ENCODE data around the gene MCCC2.
A peak's percentile ranks its signal among the peaks of the same experiment; 100 is the strongest.

The MCCC2 gene

DNA sequence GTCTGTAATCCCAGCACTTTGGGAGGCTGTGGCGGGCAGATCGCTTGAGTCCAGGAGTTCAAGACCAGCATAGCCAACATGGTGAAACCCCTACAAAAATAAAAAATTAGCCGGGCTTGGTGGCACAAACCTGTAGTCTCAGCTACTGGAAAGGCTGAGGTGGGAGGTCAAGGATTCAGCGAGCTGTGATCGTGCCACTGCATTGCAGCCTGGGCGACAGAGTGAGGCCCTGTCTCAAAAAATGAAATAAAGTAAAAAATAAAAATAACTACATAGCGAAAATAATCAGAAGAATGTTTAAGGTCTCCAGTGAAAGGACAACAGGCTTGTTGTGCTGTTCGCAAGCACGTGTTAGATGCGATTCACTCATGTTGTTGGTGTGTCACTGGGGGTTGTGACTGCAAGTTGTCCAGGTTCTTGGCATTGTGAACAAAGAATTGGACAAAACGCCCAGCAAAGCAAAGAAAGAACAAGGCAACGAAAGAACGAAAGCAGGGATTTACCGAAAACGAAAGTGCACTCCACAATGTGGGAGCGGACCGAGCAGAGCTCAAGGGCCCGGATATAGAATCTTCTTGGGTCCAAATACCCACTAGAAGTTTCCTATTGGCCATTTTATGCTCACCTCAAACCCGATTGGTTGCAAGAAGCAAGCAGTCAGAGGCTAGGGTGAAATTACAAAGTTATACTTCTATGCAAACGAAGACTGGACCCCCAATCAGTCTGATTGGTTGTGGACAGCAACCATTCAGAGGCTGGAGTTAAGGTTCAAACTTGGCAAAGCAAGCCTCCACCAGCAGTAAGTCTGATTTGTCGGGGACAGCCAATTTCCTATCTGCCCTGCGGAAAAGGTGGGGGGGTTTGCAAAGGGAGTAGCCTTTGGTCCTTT lies 844 bp upstream of the MCCC2 start:
- no peak for DNase-seq (ENCODE audit: extremely low spot score)
- TF ChIP-seq, protein P1, sequence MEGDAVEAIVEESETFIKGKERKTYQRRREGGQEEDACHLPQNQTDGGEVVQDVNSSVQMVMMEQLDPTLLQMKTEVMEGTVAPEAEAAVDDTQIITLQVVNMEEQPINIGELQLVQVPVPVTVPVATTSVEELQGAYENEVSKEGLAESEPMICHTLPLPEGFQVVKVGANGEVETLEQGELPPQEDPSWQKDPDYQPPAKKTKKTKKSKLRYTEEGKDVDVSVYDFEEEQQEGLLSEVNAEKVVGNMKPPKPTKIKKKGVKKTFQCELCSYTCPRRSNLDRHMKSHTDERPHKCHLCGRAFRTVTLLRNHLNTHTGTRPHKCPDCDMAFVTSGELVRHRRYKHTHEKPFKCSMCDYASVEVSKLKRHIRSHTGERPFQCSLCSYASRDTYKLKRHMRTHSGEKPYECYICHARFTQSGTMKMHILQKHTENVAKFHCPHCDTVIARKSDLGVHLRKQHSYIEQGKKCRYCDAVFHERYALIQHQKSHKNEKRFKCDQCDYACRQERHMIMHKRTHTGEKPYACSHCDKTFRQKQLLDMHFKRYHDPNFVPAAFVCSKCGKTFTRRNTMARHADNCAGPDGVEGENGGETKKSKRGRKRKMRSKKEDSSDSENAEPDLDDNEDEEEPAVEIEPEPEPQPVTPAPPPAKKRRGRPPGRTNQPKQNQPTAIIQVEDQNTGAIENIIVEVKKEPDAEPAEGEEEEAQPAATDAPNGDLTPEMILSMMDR (IDR thresholded peaks at IDR 0.05; ENCODE audit: control extremely low read depth, extremely low read depth, low read depth, missing control alignments) = no peak
- POLR2A ChIA-PET = interaction anchor here (0.9 to 1.4 kb wide), 2 partner anchors 15 kb away, joined by 3 to 6 read pairs; no protein-coding TSS in a partner anchor
- CTCF ChIA-PET = interaction anchor here (1.4 to 7.1 kb wide), 3 partner anchors 14 to 110 kb away, joined by 6 to 72 read pairs (median 20); no protein-coding TSS in a partner anchor

DNA sequence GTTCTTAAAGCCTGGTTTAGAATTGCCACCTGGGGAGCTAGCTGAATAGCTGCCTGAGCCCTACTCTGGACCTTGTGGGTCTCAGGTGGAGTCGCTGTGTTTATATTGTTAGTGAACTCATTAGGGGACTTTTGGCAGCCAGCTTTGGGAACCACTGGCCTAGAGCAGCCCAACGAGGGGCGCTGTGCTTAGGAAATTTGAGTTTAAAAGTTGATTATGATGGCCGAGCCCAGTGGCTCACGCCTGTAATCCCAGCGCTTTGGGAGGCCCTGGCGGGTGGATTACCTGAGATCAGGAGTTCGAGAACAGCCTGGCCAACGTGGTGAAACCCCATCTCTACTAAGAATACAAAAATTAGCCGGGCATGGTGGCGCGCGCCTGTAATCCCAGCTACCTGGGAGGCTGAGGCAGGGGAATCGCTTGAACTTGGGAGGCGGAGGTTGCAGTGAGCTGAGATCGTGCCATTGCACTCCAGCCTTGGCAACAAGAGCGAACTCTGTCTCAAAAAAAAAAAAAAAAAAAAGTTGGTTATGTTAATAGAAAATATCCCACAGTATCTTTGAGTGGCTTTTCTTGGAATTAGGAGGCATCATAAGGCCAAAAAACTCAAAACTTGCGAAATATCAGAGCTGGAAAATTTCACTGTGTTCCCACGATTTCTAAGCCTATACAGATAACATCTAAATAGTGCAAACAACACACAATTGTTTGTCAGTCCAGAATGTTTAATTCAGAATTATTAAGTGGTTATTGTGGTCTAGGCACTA lies 809 bp downstream of the MCCC2 start:
- POLR2A ChIA-PET = interaction anchor here (1.4 kb wide), 1 partner anchor 13 kb away, joined by 6 read pairs; no protein-coding TSS in a partner anchor
- CTCF ChIA-PET = interaction anchor here (1.1 to 7.1 kb wide), 4 partner anchors 10 to 721 kb away, joined by 3 to 72 read pairs (median 4); no protein-coding TSS in a partner anchor
- DNase-seq (ENCODE audit: extremely low spot score) = peak; percentile 33
- TF ChIP-seq, protein P1 (IDR thresholded peaks at IDR 0.05; ENCODE audit: control extremely low read depth, extremely low read depth, low read depth, missing control alignments) = peak; percentile 23

DNA sequence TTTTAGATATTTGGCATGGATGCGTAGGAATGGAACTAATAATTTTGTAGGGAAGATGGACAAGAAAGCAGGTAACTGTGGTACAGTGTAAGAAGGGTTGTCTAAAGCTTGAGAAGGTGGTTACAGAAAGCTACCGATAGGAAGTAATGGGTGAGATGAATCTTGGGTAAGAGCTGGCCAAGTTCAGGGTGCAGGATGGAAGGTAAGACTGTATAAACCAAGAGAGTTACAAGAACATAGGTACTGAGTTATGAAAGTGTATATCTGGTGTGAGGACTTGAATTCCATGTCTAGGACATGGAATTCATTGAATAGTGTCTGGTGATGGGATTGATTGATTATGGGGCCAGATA lies 1.4 kb downstream of the MCCC2 start:
- DNase-seq (ENCODE audit: extremely low spot score) = no peak
- POLR2A ChIA-PET = no interaction called here
- TF ChIP-seq, protein P1 (IDR thresholded peaks at IDR 0.05; ENCODE audit: control extremely low read depth, extremely low read depth, low read depth, missing control alignments) = no peak
- CTCF ChIA-PET = interaction anchor here (1.3 to 7.1 kb wide), 2 partner anchors 9 to 12 kb away, joined by 3 to 72 read pairs; no protein-coding TSS in a partner anchor

DNA sequence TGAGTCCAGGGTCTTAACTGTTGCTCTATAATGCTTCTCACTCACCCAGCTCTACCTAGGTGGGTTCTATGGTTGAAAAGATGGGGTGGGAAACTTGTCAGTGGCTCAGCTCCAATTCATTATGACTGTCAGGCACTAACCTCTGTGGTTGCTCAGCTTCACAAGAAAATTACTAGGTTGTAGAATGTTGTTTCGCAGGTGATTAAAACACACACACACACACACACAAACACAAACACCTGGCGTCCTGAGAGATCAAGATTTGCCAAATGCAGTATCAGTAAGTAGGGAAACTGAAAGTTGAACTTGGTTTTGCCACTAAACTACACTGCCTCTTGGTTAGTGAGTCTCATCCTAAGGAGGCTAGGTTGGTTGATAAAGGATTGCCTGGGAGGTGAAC lies 2.8 kb downstream of the MCCC2 start:
- POLR2A ChIA-PET = no interaction called here
- CTCF ChIA-PET = interaction anchor here (7.1 kb wide), 1 partner anchor 11 kb away, joined by 72 read pairs; no protein-coding TSS in a partner anchor
- DNase-seq (ENCODE audit: extremely low spot score) = peak; percentile 29
- TF ChIP-seq, protein P1 (IDR thresholded peaks at IDR 0.05; ENCODE audit: control extremely low read depth, extremely low read depth, low read depth, missing control alignments) = no peak

DNA sequence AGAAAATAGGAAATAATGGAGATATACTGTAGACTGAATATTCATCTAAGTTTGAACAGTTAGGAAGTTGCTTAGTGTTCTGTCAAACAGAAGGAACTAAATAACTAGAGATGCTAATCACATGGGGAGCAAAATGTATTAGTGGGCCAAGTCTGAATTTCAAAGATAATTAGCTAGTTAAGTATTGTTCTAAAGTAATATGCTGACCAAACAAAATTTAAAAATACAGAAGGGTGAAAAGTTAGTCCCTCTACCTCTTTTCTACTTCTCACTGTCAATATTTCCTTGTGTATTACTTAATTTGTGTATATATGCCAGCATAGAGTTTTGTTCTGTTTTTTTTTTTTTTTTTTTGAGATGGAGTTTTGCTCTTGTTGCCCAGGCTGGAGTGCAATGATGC lies 4.0 kb downstream of the MCCC2 start:
- ChIA-PET CTCF (interaction anchor here (1.0 to 7.1 kb wide), 3 partner anchors 9 to 11 kb away, joined by 4 to 72 read pairs (median 8); no protein-coding TSS in a partner anchor), POLR2A (interaction anchor here (0.6 kb wide), 1 partner anchor 53 kb away, joined by 3 read pairs; no protein-coding TSS in a partner anchor)
- DNase-seq (ENCODE audit: extremely low spot score) = no peak
- TF ChIP-seq, protein P1 (IDR thresholded peaks at IDR 0.05; ENCODE audit: control extremely low read depth, extremely low read depth, low read depth, missing control alignments) = no peak

DNA sequence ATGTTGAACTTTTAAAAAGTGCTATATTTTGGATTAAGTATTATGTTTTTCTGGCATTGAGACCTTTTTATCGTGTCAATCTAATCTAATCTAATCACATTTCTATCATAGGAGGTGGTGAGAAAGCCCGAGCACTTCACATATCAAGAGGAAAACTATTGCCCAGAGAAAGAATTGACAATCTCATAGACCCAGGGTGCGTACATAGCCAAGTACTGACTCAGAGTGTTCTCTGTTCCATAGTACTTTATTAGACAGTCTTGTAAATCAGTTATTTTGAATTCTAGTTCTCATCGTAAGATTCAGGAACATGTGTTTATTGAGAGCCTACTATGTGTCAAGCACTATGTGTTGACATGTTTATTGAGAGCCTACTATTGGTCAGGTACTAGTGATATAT lies 9.0 kb downstream of the MCCC2 start:
- TF ChIP-seq, protein P1 (IDR thresholded peaks at IDR 0.05; ENCODE audit: control extremely low read depth, extremely low read depth, low read depth, missing control alignments) = no peak
- CTCF ChIA-PET = no interaction called here
- no peak for DNase-seq (ENCODE audit: extremely low spot score)
- POLR2A ChIA-PET = no interaction called here
